GM13977 (cell line): ENCODE results near the gene DENND4B.

Experiments
- DNase-seq: peaks from one replicate; pipeline ENCODE4 v3.0.0; 2012; ENCODE audit warnings: low spot score
- CTCF ChIP-seq: IDR thresholded peaks from 2 replicates; pipeline ENCODE4 v1.5.1; 2012; ENCODE audit warnings: mild to moderate bottlenecking, control low read depth; ENCODE audit not compliant: insufficient read depth; ENCODE audit errors: extremely low read depth, missing control alignments
- in situ Hi-C: fragments of 300-500 bp; cut with MboI; formaldehyde crosslinking; loops from one replicate; pipeline ENCODE4 v1.12.0; 2022; ENCODE audit warnings: low sequenced_read_pairs, low pct_unique_long_range_greater_than_20kb, mixed read lengths, inconsistent platforms; ENCODE audit not compliant: unreplicated experiment

DENND4B gene

GRCh38 chr1:153883223-153883622 lies 63.3 kb downstream of the DENND4B start:
- no peak for DNase-seq
- in situ Hi-C loops = no loop called here
- no peak for TF ChIP-seq CTCF

- no peak for TF ChIP-seq CTCF
- no peak for DNase-seq
- in situ Hi-C loops = no loop called here
Measured at GRCh38 chr1:153882296-153882912, 64.1 kb downstream of the DENND4B start.

- no peak for TF ChIP-seq CTCF
- in situ Hi-C loops = no loop called here
- no peak for DNase-seq
Measured at GRCh38 chr1:153881751-153882150, 64.8 kb downstream of the DENND4B start.

DNA sequence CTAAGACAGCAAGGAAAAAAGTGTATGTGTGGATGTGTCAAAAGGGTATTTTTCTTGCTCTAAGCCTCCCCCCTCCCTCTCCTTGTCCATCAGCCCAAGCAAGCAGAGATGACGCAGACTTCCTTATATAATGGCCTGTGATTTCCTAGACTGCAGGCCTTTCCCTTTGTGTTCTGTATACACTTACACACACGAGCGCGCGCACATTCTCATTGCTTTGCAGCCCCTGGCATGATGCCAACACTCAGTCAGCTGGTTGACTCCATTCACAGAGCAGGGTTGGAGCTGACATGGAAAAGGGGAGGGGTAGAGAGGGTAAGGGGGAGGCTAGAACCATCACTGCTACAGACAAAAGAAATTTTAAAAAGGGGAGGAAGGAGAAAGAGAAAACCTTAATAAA lies 65.6 kb downstream of the DENND4B start:
- in situ Hi-C loops = no loop called here
- DNase-seq = peak; percentile 40

GRCh38 chr1:153880024-153880423 lies 66.5 kb downstream of the DENND4B start:
- in situ Hi-C loops = no loop called here
- TF ChIP-seq CTCF = no peak
- no peak for DNase-seq

More for the DNA sequence above, 65.6 kb downstream of the DENND4B start:
- TF ChIP-seq CTCF = no peak
